GM12864 (cell line): ENCODE measurements around the gene NSMCE1.

Source experiments
- DNase-seq: peaks from one replicate; pipeline ENCODE4 v3.0.0-alpha.2; 2011; ENCODE audit warnings: low read depth
- H3K4me3 ChIP-seq: 2 replicates; pipeline ENCODE4 v1.5.1; 2011; ENCODE audit warnings: mild to moderate bottlenecking, low read depth, low read length, control low read depth
- CTCF ChIP-seq: IDR thresholded peaks from 2 replicates; pipeline ENCODE4 v1.5.1; 2011; ENCODE audit warnings: low read depth, mild to moderate bottlenecking, moderate library complexity, low read length, control low read depth, inconsistent platforms; ENCODE audit errors: missing control alignments

Gene NSMCE1

GRCh38 chr16:27314161-27314723 is 45.7 kb upstream of the NSMCE1 start:
- no peak for DNase-seq

DNA sequence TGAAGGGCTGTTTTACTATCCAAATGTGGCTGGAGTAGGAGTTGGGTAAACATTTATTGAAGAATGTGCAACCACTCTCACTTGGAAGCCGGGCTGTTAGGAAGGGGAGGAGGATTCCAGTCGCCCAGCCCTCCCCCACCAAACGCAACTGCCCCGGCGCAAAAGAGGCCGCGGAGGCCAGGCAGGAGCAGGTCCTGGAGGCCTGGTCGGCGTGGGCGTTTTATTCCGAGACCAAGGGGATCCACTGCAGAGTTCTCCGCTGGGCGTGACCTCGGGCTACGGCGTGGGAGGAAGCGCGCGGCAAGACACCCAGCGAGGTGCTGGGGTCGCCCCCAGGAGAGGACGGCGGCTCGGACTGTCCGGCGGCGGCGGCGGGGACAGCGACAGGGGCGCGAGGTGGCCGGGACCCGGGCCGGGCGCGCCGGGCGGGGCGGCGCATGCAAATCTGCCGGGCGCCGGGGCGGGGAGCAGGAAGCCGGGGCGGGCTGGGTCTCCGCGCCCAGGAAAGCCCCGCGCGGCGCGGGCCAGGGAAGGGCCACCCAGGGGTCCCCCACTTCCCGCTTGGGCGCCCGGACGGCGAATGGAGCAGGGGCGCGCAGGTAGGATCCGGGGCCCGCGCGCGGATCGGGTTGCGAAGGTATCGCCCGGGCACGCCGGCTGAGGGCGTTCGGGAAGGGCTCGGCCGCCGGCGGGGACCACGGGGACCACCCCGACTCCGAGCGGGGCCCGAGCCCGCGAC is 45.0 kb upstream of the NSMCE1 start, which contains the start of gene IL4R:
Gene IL4R (plus strand): TSS at position 553 of the 739 bp plus-strand sequence. CDS start 26,230 bp downstream, outside the sequence.
- no peak for DNase-seq
- no peak for TF ChIP-seq CTCF
- peak within 1 kb of the TSS; percentile 91 for H3K4me3 ChIP-seq

More at GRCh38 chr16:27314161-27314723, 45.7 kb upstream of the NSMCE1 start:
- peak overlapping the region; percentile 91 for H3K4me3 ChIP-seq
- TF ChIP-seq CTCF = no peak

DNA sequence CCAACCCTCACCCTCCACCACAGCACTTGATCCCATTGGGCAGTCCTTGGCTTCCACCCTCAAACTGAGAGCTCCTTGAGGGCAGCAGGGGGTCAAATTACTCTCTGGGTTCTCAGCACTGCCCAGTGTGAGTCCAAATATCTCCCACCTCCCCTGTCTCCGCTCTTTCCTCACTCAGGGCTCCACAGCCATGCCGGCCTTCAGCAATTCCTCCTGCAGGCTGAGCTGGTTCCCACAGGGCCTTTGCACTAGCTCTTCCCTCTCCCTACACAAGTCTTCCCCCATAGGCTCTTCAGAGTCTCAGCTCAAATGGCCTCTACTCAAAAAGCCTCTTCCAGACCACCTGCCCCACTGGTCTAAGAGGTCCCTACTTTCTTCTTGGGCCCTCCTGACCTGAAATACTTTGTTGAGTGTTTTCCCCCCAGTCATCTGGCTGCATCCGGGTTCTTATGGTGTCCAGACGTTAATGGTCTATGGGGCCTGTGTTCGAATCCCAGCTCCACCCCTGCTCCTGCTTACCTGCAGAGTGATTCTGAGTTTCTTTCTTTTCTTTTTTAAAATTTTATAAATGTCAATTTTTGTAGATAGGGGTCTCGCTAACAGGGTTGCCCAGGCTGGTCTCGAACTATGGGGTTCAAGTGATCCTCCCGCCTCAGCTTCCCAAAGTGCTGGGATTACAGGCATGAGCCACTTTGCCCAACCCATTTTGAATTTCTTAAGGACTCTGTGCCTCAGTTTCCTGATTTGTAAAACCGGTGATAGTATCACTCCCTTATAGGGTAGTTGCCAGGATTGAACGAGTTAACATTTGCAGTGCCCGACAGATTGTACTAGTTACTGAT is 44.2 kb upstream of the NSMCE1 start:
- no peak for DNase-seq
- peak overlapping the region; percentile 91; the same call in 1 of the 2 replicates for H3K4me3 ChIP-seq
- TF ChIP-seq CTCF = no peak

DNA sequence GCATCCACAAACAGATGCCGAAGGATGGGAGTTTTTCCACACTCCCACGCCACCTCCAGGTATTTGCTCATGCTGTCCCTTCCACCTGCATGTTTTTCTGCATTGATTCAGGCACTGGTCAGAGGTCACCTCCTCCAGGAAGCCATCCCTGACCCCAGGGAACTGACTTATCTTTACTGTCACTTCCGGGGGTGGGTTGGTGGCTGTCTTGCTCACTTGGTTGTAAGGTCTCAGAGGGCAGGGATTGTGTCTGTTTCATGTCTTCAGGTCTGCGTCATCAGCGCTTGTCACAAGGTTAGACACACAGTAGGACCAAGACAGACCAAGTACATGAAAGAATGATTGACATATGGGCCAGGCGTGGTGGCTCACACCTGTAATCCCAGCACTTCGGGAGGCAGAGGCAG is 43.3 kb upstream of the NSMCE1 start:
- no peak overlapping the region for H3K4me3 ChIP-seq
- no peak for DNase-seq
- no peak for TF ChIP-seq CTCF

DNA sequence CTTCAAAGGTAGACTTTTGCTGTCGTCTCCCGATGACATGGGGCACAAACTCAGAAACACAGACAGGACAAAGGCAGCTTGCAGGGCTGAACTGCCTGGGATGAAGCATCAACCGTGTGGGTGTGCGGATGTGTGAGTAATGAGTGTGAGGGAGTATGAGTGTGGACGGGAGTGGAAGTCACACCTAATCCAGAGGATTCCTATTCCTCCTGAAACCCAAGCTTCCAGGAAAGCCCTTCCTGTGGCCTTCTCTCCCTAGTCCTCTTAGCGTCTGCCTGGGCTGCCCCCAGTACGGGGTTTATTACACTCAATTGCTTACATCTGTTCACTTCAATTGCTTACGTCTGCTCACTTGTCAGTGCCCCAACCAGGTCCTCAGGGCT is 42.9 kb upstream of the NSMCE1 start:
- H3K4me3 ChIP-seq = no peak overlapping the region
- TF ChIP-seq CTCF = no peak
- DNase-seq = no peak

DNA sequence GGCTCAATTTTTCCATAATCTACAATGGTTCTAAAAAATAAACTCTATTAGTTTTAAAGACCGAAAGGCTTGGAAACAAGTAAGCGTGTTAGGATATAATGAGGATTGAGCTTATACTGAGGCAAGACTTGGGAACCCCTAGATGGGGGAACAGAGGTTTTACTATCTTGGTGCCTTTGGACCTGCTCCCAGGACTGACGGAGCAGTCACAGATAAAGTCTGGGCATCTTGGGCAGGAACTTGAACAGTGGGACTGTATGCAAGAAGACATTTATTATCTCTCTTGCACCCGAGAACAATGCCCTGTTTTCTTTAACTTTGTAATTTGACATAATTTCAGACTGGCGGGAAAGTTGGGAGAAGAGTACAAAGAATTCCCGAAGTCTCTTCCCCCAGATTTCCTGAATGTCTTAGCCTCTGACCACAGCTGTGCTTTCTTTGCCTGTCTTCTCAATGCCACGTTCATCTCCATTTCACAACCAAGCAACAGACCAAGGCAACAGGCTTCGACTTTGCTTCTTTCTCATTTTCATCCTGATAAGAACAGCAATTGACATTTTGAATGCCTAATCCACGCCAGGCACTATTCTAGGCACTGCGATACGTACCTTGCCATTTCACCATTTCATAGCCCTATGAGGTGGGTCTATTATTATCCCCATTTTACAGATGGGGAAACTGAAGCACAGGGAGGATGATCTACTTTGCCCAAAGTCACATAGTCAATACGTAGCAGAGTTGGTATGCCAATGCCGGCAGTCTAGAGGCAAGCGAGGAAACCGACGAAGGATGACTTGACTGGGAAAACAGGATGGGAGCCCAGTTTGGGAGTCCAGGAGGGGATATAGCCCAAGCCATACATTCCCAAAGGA is 42.2 kb upstream of the NSMCE1 start:
- DNase-seq = no peak
- H3K4me3 ChIP-seq = no peak overlapping the region
- TF ChIP-seq CTCF = no peak
